Right hindlimb (tissue), 1 donor: ENCODE data around the gene SYPL2.
"Not testable (repeated sequence)": the region's sequence is repeated elsewhere in the genome, so short reads cannot be mapped to it uniquely, and the experiment has no call there.

Source experiments
- DNase-seq: peaks from one replicate; pipeline ENCODE4 v3.0.0-alpha.2; 2018

Gene SYPL2

GRCh38 chr1:109466452-109467300, at the start of gene SYPL2:
Gene SYPL2 (plus strand): TSS chr1:109466546. CDS start chr1:109466844, 298 bp downstream.
- DNase-seq, result peak; percentile 53

GRCh38 chr1:109423498-109423897, 42.8 kb upstream of the SYPL2 start:
- no peak for DNase-seq

GRCh38 chr1:109425391-109426280, 40.7 kb upstream of the SYPL2 start:
- no peak for DNase-seq

GRCh38 chr1:109426281-109427170, 39.8 kb upstream of the SYPL2 start, which contains the start of gene PSMA5:
Gene PSMA5 (minus strand): TSS chr1:109426448. CDS start chr1:109426330, 118 bp downstream.
- DNase-seq, result peak; percentile 98

- DNase-seq, result no peak
Measured at GRCh38 chr1:109427171-109427467, 39.2 kb upstream of the SYPL2 start.

- no peak for DNase-seq
Measured at GRCh38 chr1:109432336-109432735, 34.0 kb upstream of the SYPL2 start.

- no peak for DNase-seq
Measured at GRCh38 chr1:109433322-109433721, 33.0 kb upstream of the SYPL2 start.

- DNase-seq, result no peak
Measured at GRCh38 chr1:109434484-109434883, 31.9 kb upstream of the SYPL2 start.

GRCh38 chr1:109438798-109439297, 27.5 kb upstream of the SYPL2 start:
- no peak for DNase-seq

- no peak for DNase-seq
Measured at GRCh38 chr1:109441069-109441468, 25.3 kb upstream of the SYPL2 start.

GRCh38 chr1:109443476-109443875, 22.9 kb upstream of the SYPL2 start:
- DNase-seq, result no peak

- DNase-seq, result no peak
Measured at GRCh38 chr1:109444346-109444745, 22.0 kb upstream of the SYPL2 start.

- DNase-seq, result not testable (repeated sequence)
Measured at GRCh38 chr1:109445949-109446695, 20.2 kb upstream of the SYPL2 start.

- DNase-seq, result no peak
Measured at GRCh38 chr1:109447524-109447923, 18.8 kb upstream of the SYPL2 start.

- DNase-seq, result no peak
Measured at GRCh38 chr1:109454497-109455133, 11.7 kb upstream of the SYPL2 start.

- DNase-seq, result no peak
Measured at GRCh38 chr1:109457819-109458218, 8.5 kb upstream of the SYPL2 start.

- DNase-seq, result no peak
Measured at GRCh38 chr1:109466125-109466451, 258 bp upstream of the SYPL2 start.

GRCh38 chr1:109467301-109467777, 993 bp downstream of the SYPL2 start:
- DNase-seq, result no peak

- DNase-seq, result no peak
Measured at GRCh38 chr1:109468061-109468460, 1.7 kb downstream of the SYPL2 start.

- DNase-seq, result no peak
Measured at GRCh38 chr1:109468903-109469302, 2.6 kb downstream of the SYPL2 start.

- DNase-seq, result no peak
Measured at GRCh38 chr1:109470245-109470644, 3.9 kb downstream of the SYPL2 start.
